Measurements from ENCODE around the gene MYO15A.

DNA sequence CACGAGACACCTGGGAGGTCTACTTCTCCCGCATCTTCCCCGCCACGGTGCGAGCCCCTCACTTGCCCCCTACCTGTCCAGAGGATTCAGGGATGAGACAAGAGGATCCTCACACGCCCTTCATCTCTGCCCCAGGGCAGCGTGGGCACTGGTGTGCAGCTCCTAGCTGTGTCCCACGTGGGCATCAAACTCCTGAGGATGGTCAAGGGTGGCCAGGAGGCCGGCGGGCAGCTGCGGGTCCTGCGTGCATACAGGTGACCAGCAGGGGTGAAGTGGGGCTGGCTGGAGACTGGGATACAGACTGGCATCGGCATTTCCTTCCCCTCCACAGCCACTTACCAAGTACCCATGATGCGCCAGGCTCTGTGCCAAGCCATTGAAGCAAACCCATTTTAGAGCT lies 46.6 kb downstream of the MYO15A start:
- TF ChIP-seq, protein P1, sequence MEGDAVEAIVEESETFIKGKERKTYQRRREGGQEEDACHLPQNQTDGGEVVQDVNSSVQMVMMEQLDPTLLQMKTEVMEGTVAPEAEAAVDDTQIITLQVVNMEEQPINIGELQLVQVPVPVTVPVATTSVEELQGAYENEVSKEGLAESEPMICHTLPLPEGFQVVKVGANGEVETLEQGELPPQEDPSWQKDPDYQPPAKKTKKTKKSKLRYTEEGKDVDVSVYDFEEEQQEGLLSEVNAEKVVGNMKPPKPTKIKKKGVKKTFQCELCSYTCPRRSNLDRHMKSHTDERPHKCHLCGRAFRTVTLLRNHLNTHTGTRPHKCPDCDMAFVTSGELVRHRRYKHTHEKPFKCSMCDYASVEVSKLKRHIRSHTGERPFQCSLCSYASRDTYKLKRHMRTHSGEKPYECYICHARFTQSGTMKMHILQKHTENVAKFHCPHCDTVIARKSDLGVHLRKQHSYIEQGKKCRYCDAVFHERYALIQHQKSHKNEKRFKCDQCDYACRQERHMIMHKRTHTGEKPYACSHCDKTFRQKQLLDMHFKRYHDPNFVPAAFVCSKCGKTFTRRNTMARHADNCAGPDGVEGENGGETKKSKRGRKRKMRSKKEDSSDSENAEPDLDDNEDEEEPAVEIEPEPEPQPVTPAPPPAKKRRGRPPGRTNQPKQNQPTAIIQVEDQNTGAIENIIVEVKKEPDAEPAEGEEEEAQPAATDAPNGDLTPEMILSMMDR (IDR thresholded peaks at IDR 0.05) = no peak
- TF ChIP-seq POLR2AphosphoS5 (IDR thresholded peaks at IDR 0.05) = no peak
